HG03139 (cell line): ENCODE data around the gene KRT7.

Experiments used
- ATAC-seq: cut with Tn5 transposase; IDR thresholded peaks from one replicate; pipeline ENCODE4 v1.9.1; 2021; ENCODE audit not compliant: unreplicated experiment

KRT7 gene

DNA sequence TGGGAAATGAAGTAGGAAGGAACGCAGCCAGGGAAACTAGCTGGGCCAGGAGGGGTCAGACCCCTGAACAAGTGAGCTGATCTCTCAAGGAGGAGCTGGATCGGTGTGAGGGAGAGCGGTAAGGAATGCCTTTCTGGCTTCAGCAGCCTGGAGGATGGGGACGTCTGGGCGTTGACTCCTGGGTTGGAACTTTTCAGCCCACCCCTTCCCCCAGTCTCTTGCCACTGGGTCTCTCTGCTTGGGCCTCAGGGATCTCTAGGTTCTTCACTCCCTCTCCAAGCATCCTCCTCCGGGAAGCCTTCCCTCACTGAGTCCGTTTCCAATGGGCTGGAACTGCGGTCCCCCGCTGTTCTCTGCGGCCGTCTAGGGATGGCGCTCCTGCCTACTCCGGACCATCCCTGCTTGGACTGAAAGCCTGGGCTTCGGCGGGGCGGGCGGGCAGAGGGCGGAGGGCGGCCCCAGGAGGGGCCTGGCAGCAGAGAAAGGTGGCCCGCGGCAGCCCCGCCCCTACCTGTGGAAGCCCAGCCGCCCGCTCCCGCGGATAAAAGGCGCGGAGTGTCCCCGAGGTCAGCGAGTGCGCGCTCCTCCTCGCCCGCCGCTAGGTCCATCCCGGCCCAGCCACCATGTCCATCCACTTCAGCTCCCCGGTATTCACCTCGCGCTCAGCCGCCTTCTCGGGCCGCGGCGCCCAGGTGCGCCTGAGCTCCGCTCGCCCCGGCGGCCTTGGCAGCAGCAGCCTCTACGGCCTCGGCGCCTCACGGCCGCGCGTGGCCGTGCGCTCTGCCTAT, at the start of gene KRT7:
Gene KRT7, plus strand, starts transcription at position 570 of the 788 bp plus-strand sequence. Its CDS starts 54 bp downstream, at position 624.
- no peak for ATAC-seq

DNA sequence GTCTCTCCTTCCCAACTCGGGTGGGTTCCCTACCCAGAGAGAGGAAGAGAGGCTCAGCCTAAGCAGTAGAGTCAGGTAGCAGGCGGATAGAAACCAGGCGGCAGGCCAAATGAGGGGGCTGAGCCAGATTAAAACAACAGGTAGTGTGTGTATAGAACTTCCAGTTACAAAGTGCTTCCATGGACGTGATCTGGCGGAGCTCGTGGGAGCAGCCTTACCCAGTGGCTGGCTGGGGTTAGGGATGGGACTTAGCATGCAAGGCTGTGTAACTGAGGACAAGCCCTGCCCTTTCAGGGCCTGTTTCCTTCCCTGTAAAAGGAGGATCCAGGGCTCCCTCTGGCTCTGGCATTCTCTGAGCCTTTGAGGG, 49.5 kb upstream of the KRT7 start:
- no peak for ATAC-seq

DNA sequence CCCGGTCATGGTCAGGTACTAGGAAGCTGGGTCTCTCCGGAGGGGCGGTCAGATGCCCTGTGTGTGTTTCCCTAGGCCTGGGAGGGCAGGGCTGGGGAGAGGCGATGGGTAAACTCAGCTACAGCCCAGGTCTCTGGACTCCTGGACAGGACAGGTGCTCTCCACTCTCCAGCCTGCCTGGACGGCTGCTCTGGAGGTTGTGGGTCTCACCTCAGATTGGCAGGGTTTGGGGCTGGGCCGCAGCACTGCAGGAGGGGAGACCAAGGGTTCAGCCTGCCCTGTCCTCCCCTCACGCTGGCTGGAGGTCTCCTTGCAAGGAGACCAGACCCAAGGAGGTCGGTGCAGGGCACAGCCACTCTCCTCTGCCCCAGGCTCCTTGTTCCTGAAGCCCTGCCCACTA, 49.1 kb upstream of the KRT7 start:
- ATAC-seq, result no peak

GRCh38 chr12:52184813-52185212, 48.2 kb upstream of the KRT7 start:
- no peak for ATAC-seq

DNA sequence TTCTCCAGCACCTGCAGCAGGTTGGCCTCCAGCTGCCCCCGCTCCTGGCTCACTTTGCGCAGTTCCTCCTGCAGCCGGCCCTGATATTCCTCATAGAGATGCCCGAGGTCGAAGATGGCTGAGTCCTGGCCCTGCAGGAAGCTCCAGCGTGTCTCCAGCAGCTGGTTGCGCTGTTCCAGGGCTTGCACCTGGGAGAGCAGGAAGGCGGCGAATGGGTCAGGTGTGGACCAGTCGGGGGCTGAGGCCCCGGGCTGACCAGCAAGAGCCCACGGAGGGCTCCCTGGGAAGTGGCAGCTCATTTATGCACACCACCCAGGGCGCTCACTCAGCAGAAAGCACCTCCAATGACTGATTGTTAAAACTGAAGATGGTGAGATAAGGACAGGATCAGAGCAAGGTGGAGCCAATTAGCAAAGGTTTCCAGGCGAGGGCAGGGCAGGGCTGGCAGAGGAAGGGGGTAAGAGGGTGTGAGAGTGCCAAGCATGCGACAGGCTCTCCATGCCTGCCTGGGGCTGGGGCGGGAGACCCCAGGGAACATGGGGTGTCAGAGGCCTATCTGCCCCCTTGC, 47.6 kb upstream of the KRT7 start:
- no peak for ATAC-seq

DNA sequence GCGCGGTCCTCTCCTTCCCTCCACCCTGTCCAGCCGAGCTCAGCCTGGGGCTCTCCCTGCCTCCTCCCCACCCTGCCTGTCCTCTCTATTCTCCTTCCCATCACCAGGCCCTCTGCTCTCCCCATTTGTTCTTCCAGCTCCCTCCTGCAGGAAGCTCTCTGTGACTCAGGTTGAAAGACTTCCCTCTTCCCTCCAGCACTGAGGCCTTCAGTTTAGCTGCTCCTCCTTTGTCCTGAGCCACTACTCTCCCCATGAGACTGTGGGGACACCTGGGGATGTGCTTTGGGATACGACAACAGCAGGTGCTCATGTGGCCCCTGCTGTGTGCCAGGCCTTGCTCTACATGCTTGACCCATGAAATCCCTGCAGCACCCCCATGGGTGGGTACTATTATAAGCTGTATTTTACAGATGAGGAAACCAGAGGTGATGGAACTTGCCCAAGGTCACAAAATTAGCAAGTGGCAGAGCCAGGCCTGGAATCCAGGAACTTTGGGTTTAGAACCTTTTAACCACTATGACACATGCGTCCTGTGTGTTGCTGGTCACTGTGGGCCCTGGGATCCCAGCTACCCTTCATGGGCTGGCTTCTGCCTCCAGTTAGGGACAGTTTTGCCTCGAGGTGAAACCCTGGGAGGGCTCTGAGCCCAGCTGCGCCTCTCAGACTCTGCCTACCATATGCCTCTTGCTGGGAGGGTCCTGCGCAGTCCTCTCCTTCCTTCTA, 46.8 kb upstream of the KRT7 start:
- no peak for ATAC-seq

GRCh38 chr12:52187206-52187605, 45.8 kb upstream of the KRT7 start:
- no peak for ATAC-seq

- ATAC-seq, result no peak
Measured at GRCh38 chr12:52187640-52188039, 45.4 kb upstream of the KRT7 start.

- no peak for ATAC-seq
Measured at GRCh38 chr12:52188658-52189057, 44.4 kb upstream of the KRT7 start.

GRCh38 chr12:52189376-52190174, 43.5 kb upstream of the KRT7 start:
- no peak for ATAC-seq

GRCh38 chr12:52190860-52191729, 41.9 kb upstream of the KRT7 start:
- ATAC-seq, result no peak

- no peak for ATAC-seq
Measured at GRCh38 chr12:52191841-52192791, 40.9 kb upstream of the KRT7 start, which contains the start of gene KRT80. Gene KRT80, minus strand, starts transcription at chr12:52192014. Its CDS starts 112 bp downstream, at chr12:52191902.

DNA sequence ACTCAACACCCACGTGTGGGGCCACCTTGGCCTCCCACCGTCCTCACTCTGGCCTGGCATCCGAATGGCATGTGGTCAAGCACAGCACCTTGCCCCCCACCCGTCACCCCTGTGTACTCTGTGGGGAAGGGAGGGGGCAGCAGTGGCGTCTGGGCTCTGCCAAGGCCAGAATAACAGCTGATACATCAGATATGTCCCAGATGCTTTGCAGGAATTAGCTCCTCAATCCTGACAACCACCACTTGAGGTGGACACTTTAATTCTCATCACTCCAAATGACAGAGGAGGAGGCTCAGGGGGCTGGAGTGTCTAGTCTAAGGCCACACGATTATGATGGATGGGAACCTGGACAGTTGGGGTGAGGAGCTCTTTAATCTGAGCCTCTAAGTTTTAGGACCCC, 39.5 kb upstream of the KRT7 start:
- ATAC-seq, result no peak

DNA sequence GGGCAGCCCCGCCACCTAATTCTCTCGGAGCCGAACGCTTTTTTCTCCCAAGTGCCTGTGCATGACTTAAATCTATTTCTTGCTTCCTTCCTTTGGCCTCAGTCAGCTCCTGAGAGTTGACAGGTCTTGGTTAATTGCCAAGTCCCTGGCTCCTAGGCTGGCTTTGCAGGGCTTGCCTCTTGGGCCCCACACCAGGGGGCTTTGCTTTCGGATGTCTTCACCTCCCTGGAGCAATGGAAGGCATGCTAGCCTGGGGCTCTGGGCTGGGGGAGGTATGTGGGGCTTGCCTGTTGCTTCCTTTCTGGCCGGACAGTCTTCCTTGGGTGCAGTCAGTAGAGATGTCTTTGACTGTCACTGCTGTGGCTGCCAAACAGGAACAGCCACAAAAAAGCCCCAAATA, 39.1 kb upstream of the KRT7 start:
- no peak for ATAC-seq

GRCh38 chr12:52195065-52195730, 37.8 kb upstream of the KRT7 start:
- no peak for ATAC-seq

- no peak for ATAC-seq
Measured at GRCh38 chr12:52197371-52198231, 35.4 kb upstream of the KRT7 start.

DNA sequence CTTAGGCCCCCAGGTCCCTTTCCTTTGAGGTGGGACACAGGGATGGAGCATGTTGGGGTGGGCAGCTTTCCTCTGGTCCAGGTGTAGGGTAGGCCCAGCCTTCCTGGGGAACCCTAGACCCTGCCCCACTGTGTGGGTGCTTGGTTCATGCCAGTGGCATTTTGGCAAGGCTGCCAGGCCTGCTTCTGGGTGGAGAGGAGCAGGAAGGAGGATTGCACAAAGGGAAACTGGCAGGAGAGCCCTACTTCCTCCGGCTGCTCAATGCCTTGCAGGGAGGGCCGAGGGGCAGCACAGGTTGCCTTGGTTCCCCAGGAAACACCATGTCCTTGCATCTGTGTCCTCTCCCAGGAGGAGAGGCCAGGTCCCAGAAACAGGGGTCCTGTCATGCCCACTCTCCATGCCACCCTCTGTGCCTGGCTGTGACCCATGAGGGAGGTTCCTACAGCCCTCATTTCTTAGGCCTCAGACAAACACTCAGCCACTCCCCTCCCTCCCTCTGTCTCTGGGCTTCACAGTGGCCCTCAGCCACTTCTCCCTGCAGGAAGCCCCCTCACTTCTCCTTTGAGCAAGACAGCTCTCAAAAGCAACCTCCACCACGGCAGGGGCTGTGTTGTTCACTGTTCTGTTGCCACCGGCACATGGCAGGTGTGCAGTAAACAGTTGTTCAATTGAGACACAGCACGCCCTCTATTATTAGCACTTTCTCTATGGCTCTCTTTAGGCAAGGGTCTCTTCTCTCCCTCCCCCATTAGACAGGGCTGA, 34.4 kb upstream of the KRT7 start:
- ATAC-seq, result no peak
